ENCODE data around the gene NACA. TPM values are rescaled to one million over a fixed set of nuclear protein-coding genes. Genes with fewer than 3 reads are reported as not detected.

Gene NACA
- 1,104 and 1,342 TPM in 2 replicates for total RNA-seq

DNA sequence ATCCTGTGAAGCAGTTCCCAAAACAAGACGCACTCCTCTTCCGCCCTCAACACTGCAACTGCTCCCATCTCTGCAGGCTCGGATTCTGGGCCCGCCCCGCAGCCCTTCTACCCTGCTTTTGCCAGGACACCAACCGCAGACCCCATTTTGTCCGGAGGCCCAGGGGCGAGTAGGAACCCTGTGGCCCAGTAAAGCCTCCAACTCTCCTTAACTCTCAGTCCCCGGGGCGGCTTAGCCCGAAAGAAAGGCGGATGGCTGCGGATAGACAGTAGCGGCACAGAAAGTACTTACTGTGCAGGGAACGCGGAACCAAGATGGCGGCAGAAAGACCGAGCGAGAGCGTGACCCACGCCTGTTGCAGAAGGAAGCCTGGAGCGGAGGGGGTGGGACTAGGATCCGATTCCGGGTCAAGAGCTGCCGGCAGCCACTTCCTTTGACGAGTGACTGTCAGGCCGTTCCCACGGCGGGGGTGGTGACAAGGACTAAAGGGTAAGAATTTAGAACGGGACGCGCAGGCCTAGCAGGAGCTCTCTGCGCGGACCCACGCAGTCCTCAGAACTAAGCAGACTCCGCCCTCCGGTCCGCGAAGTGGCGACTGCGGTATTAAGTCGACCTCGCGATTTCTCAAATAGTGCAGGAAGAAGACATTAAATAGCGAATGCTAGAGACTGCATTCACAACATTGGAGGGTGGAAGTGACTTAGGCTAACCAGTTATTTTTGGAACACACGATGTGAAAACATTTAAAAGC, at the start of gene NACA:
Gene NACA (minus strand): TSS at position 328 of the 751 bp plus-strand sequence. CDS start 778 bp downstream, outside the sequence.
- intact Hi-C loops (cut with micrococcal nuclease): loop anchor here (1.0 to 5.0 kb wide), 8 partner anchors 27 to 608 kb away; partner anchors contain the start of genes PRIM1, PTGES3, RPL41 and STAT6
- ChIA-PET CTCF (interaction anchor here (0.9 to 1.4 kb wide), 5 partner anchors 9 to 386 kb away, joined by 3 to 5 read pairs (median 4); no protein-coding TSS in a partner anchor), POLR2A (interaction anchor here (0.5 to 3.5 kb wide), 45 partner anchors 8 to 1020 kb away, joined by 3 to 159 read pairs (median 4); partner anchors contain the start of genes ATP5F1B, BAZ2A, GLS2 and LRP1)
- H3K27ac Mint-ChIP-seq: peak within 1 kb of the TSS; percentile 98
- peak; percentile 95 for ATAC-seq (ENCODE audit: low read depth)
- peaks cover 52% of the 10 kb centered on the region for H3K4me1 Mint-ChIP-seq
- DNase-seq: peak; percentile 90
- H3K27me3 Mint-ChIP-seq: no peaks in the 10 kb centered on the region
- TF ChIP-seq, protein P1, sequence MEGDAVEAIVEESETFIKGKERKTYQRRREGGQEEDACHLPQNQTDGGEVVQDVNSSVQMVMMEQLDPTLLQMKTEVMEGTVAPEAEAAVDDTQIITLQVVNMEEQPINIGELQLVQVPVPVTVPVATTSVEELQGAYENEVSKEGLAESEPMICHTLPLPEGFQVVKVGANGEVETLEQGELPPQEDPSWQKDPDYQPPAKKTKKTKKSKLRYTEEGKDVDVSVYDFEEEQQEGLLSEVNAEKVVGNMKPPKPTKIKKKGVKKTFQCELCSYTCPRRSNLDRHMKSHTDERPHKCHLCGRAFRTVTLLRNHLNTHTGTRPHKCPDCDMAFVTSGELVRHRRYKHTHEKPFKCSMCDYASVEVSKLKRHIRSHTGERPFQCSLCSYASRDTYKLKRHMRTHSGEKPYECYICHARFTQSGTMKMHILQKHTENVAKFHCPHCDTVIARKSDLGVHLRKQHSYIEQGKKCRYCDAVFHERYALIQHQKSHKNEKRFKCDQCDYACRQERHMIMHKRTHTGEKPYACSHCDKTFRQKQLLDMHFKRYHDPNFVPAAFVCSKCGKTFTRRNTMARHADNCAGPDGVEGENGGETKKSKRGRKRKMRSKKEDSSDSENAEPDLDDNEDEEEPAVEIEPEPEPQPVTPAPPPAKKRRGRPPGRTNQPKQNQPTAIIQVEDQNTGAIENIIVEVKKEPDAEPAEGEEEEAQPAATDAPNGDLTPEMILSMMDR (IDR thresholded peaks at IDR 0.05): no peak
- H3K36me3 Mint-ChIP-seq (ENCODE audit: low read depth): peaks cover 56% of the 10 kb centered on the region
- H3K9me3 Mint-ChIP-seq: no peaks in the 10 kb centered on the region
- peak within 1 kb of the TSS; percentile 99 for H3K4me3 Mint-ChIP-seq

- no peak for ATAC-seq (ENCODE audit: low read depth)
- TF ChIP-seq, protein P1 (IDR thresholded peaks at IDR 0.05): no peak
- POLR2A ChIA-PET: no interaction called here
- intact Hi-C loops (cut with micrococcal nuclease): no loop called here
- Mint-ChIP-seq H3K36me3 (ENCODE audit: low read depth) (no peaks in the 10 kb centered on the region), H3K9me3 (peaks cover 3% of the 10 kb centered on the region), H3K27me3 (no peaks in the 10 kb centered on the region), H3K4me1 (peaks cover 10% of the 10 kb centered on the region), H3K4me3 (no peak overlapping the region), H3K27ac (no peak overlapping the region)
- CTCF ChIA-PET: no interaction called here
- DNase-seq: no peak
Measured at GRCh38 chr12:56773113-56773512, 48.0 kb upstream of the NACA start.

GRCh38 chr12:56772625-56773024, 47.5 kb upstream of the NACA start:
- ATAC-seq (ENCODE audit: low read depth) (no peak), DNase-seq (no peak)
- TF ChIP-seq, protein P1 (IDR thresholded peaks at IDR 0.05): no peak
- Mint-ChIP-seq H3K27me3 (no peaks in the 10 kb centered on the region), H3K4me3 (no peak overlapping the region), H3K9me3 (peaks cover 3% of the 10 kb centered on the region), H3K4me1 (peaks cover 10% of the 10 kb centered on the region), H3K27ac (no peak overlapping the region), H3K36me3 (ENCODE audit: low read depth) (no peaks in the 10 kb centered on the region)
- ChIA-PET POLR2A (no interaction called here), CTCF (no interaction called here)
- intact Hi-C loops (cut with micrococcal nuclease): no loop called here

- H3K9me3 Mint-ChIP-seq: no peaks in the 10 kb centered on the region
- CTCF ChIA-PET: interaction anchor here (0.9 kb wide), 1 partner anchor 412 kb away, joined by 3 read pairs; no protein-coding TSS in a partner anchor
- peaks cover 15% of the 10 kb centered on the region for H3K4me1 Mint-ChIP-seq
- POLR2A ChIA-PET: interaction anchor here (0.6 to 0.7 kb wide), 2 partner anchors 10 to 161 kb away, joined by 3 to 4 read pairs; no protein-coding TSS in a partner anchor
- no peaks in the 10 kb centered on the region for H3K36me3 Mint-ChIP-seq (ENCODE audit: low read depth)
- no peak overlapping the region for H3K4me3 Mint-ChIP-seq
- no peak overlapping the region for H3K27ac Mint-ChIP-seq
- TF ChIP-seq, protein P1 (IDR thresholded peaks at IDR 0.05): no peak
- intact Hi-C loops (cut with micrococcal nuclease): no loop called here
- DNase-seq (no peak), ATAC-seq (ENCODE audit: low read depth) (no peak)
- no peaks in the 10 kb centered on the region for H3K27me3 Mint-ChIP-seq
Measured at GRCh38 chr12:56769868-56770267, 44.8 kb upstream of the NACA start.

DNA sequence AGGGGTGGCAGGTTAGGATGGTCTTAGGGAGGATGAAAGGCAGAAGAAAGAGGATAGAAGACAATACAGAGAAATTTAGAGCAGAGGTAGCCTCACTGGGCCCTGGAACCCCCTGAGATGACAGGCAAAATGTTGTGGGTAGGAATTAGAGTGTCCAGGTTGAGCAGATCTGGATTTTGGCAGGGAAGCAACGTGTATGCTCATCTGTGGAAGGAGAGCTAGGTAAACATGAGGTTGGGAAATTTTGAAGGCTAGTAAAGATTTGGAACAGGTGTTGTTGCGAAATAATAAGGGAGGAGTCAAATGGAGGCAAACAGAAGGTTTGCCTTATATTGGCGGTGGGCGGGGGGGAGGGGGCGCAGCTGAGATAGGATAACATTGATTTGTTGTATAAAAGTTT, 43.3 kb upstream of the NACA start:
- Mint-ChIP-seq H3K9me3 (no peaks in the 10 kb centered on the region), H3K27me3 (no peaks in the 10 kb centered on the region), H3K4me1 (peaks cover 13% of the 10 kb centered on the region), H3K4me3 (no peak overlapping the region), H3K27ac (no peak overlapping the region), H3K36me3 (ENCODE audit: low read depth) (no peaks in the 10 kb centered on the region)
- CTCF ChIA-PET: no interaction called here
- TF ChIP-seq, protein P1 (IDR thresholded peaks at IDR 0.05): no peak
- intact Hi-C loops (cut with micrococcal nuclease): no loop called here
- POLR2A ChIA-PET: interaction anchor here (0.6 to 0.7 kb wide), 2 partner anchors 379 to 1007 kb away, joined by 3 read pairs; partner anchors contain the start of gene LRP1-AS
- no peak for ATAC-seq (ENCODE audit: low read depth)
- no peak for DNase-seq
